ENCODE results near the gene TLDC2.
"Not testable (repeated sequence)": the region's sequence is repeated elsewhere in the genome, so short reads cannot be mapped to it uniquely, and the experiment has no call there.

The TLDC2 gene

GRCh38 chr20:36891211-36891610 lies 15.3 kb downstream of the TLDC2 start:
- H3K4me3 ChIP-seq (ENCODE audit: low read length): no peak overlapping the region
- DNase-seq (ENCODE audit: low read depth): no peak
- TF ChIP-seq CTCF (conservative IDR thresholded peaks at IDR 0.05; ENCODE audit: low read length): no peak

- no peak for DNase-seq (ENCODE audit: low read depth)
- no peak for TF ChIP-seq CTCF (conservative IDR thresholded peaks at IDR 0.05; ENCODE audit: low read length)
- H3K4me3 ChIP-seq (ENCODE audit: low read length): no peak overlapping the region
These were observed 17.9 kb downstream of the TLDC2 start for GRCh38 chr20:36893801-36894200.

- DNase-seq (ENCODE audit: low read depth): no peak
- no peak overlapping the region for H3K4me3 ChIP-seq (ENCODE audit: low read length)
- no peak for TF ChIP-seq CTCF (conservative IDR thresholded peaks at IDR 0.05; ENCODE audit: low read length)
These were observed 19.1 kb downstream of the TLDC2 start for GRCh38 chr20:36895036-36895435.

- TF ChIP-seq CTCF (conservative IDR thresholded peaks at IDR 0.05; ENCODE audit: low read length): no peak
- no peak overlapping the region for H3K4me3 ChIP-seq (ENCODE audit: low read length)
- DNase-seq (ENCODE audit: low read depth): no peak
These were observed 28.8 kb downstream of the TLDC2 start for GRCh38 chr20:36904690-36905089.

GRCh38 chr20:36905566-36905965 lies 29.6 kb downstream of the TLDC2 start:
- H3K4me3 ChIP-seq (ENCODE audit: low read length); DNase-seq (ENCODE audit: low read depth): not testable (repeated sequence)

- DNase-seq (ENCODE audit: low read depth): not testable (repeated sequence)
These were observed 30.1 kb downstream of the TLDC2 start for GRCh38 chr20:36906086-36906485.

GRCh38 chr20:36908603-36909002 lies 32.7 kb downstream of the TLDC2 start:
- TF ChIP-seq CTCF (conservative IDR thresholded peaks at IDR 0.05; ENCODE audit: low read length): no peak
- H3K4me3 ChIP-seq (ENCODE audit: low read length): no peak overlapping the region

More at GRCh38 chr20:36906086-36906485, 30.1 kb downstream of the TLDC2 start:
- not testable (repeated sequence) for H3K4me3 ChIP-seq (ENCODE audit: low read length)

GRCh38 chr20:36916199-36916598 lies 40.3 kb downstream of the TLDC2 start:
- no peak for DNase-seq (ENCODE audit: low read depth)
- TF ChIP-seq CTCF (conservative IDR thresholded peaks at IDR 0.05; ENCODE audit: low read length): no peak
- no peak overlapping the region for H3K4me3 ChIP-seq (ENCODE audit: low read length)

More at GRCh38 chr20:36908603-36909002, 32.7 kb downstream of the TLDC2 start:
- DNase-seq (ENCODE audit: low read depth): peak; percentile 29

Data from AG10803 (cell line).